Gastrocnemius medialis (tissue), 4 donors: ENCODE data around the gene DOCK11. TPM values are rescaled to one million over a fixed set of nuclear protein-coding genes. Genes with fewer than 3 reads are reported as not detected.
"Not testable (repeated sequence)": the region's sequence is repeated elsewhere in the genome, so short reads cannot be mapped to it uniquely, and the experiment has no call there.

Experiments used
- ATAC-seq, 2 donors: fragments of 150-250 bp; one replicate each; pipeline ENCODE4 v1.9.1; 2016
- DNase-seq, 2 donors: peaks; one replicate each; pipeline ENCODE4 v3.0.0-alpha.2; 2019
- H3K27ac ChIP-seq, 4 donors: fragments of 200-600 bp; sonication (generic); 1 replicate in 1 of 4; 2 replicates in 3 of 4; pipeline ENCODE4 v1.5.1; 2016 to 2018; ENCODE audit warnings: mild to moderate bottlenecking in 2 of 4, moderate library complexity in 1 of 4
- H3K27me3 ChIP-seq, 3 donors: fragments of 200-600 bp; sonication (generic) in 2 of 3; 1 replicate in 1 of 3; 2 replicates in 2 of 3; pipeline versions ENCODE4 v1.5.1 to v1.6.0; 2016 to 2019; ENCODE audit warnings: mild to moderate bottlenecking in 1 of 3, moderate library complexity in 1 of 3
- H3K36me3 ChIP-seq, 2 donors: fragments of 200-600 bp; sonication (generic) in 1 of 2; one replicate each; pipeline ENCODE4 v1.5.1; 2017 to 2018
- H3K4me1 ChIP-seq, 2 donors: fragments of 200-600 bp; sonication (generic) in 1 of 2; one replicate each; pipeline ENCODE4 v1.5.1; 2016 to 2017; ENCODE audit warnings: mild to moderate bottlenecking in 2 of 2
- H3K4me3 ChIP-seq, 4 donors: fragments of 200-600 bp; sonication (generic) in 3 of 4; 1 replicate in 1 of 4; 2 replicates in 3 of 4; pipeline ENCODE4 v1.5.1; 2016 to 2019; ENCODE audit warnings: mild to moderate bottlenecking in 2 of 4
- H3K9me3 ChIP-seq, 3 donors: fragments of 200-600 bp; sonication (generic) in 2 of 3; 1 replicate in 1 of 3; 2 replicates in 2 of 3; pipeline ENCODE4 v1.5.1; 2016 to 2019
- CTCF ChIP-seq, 5 experiments: fragments of 450-650 bp in 3 of 5; fragments of 200-600 bp in 2 of 5; sonication (generic) in 2 of 5; IDR thresholded peaks in 4 of 5; conservative IDR thresholded peaks in 1 of 5; 1 replicate in 4 of 5; 2 replicates in 1 of 5; pipeline ENCODE4 v1.5.1; 2016 to 2019; ENCODE audit warnings: antibody characterized with exemption in 5 of 5, mild to moderate bottlenecking in 3 of 5, moderate library complexity in 3 of 5
- POLR2A ChIP-seq, 2 donors: fragments of 450-650 bp; IDR thresholded peaks; one replicate each; pipeline ENCODE4 v1.6.1; 2017; ENCODE audit warnings: antibody characterized with exemption in 2 of 2, mild to moderate bottlenecking in 2 of 2, moderate library complexity in 2 of 2
- in situ Hi-C, 4 donors: fragments of 200-750 bp; cut with MboI; loops; one replicate each; pipeline versions ENCODE4 v1.15.0 to v1.8.0; 2017; ENCODE audit warnings: low sequenced_read_pairs in 4 of 4
- intact Hi-C: fragments of 100-400 bp; cut with DNase I; formaldehyde crosslinking; loops from one replicate; pipeline ENCODE4 v1.15.1; 2023; ENCODE audit warnings: low total_unique reads
- total RNA-seq, 4 donors: library from RNA; depleted of rRNA; stranded (reverse); fragments of >200 nt; gene quantifications; one replicate each; pipeline versions ENCODE4 v1.1.0 to v1.2.3, GENCODE V29; 2016

The DOCK11 gene
- total RNA-seq, 4 donors from 2014 or later = 2.3 to 5.7 (median 3.2) TPM

DNA sequence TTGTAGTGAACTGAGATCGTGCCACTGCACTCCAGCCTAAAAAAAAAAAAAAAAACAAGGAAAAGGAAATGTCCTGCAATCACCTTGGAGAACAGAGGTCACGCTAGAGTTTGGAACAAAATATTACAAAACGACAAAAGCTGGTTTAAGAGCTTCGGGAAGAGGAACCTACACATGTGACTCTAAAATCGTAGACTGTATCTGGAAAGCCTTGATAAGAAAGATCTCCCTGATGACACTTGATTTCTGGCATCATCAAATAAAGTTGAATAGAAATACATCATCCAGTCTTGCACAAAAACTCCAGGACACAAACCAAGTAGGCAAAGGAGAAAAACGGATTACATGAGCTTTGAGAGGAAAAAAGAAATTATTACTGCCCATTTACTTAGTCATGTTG lies 31.1 kb upstream of the DOCK11 start:
- Histone ChIP-seq H3K4me1 (no peaks in the 10 kb centered on the region), H3K27ac (no peak overlapping the region), H3K9me3 (no peaks in the 10 kb centered on the region), H3K4me3 (no peak overlapping the region), H3K27me3 (no peaks in the 10 kb centered on the region), H3K36me3 (no peaks in the 10 kb centered on the region)
- in situ Hi-C loops (loop anchor here in 2 of 4 donors (10.0 to 25.0 kb wide), 3 partner anchors 123 to 348 kb away; partner anchors contain the start of gene ZCCHC12 (in 2 of the 2)), intact Hi-C loops (no loop called here)
- DNase-seq = no peak
- TF ChIP-seq CTCF (IDR thresholded peaks at IDR 0.05 in 4 of 5, conservative IDR thresholded peaks at IDR 0.05 in 1 of 5) = no peak
- ATAC-seq = no peak

GRCh38 chrX:118468122-118468521 lies 27.5 kb upstream of the DOCK11 start:
- Histone ChIP-seq H3K4me1 (no peaks in the 10 kb centered on the region), H3K4me3 (no peak overlapping the region), H3K27ac (no peak overlapping the region), H3K36me3 (no peaks in the 10 kb centered on the region), H3K9me3 (no peaks in the 10 kb centered on the region), H3K27me3 (no peaks in the 10 kb centered on the region)
- intact Hi-C loops (no loop called here), in situ Hi-C loops (loop anchor here in 2 of 4 donors (10.0 to 25.0 kb wide), 3 partner anchors 119 to 344 kb away; partner anchors contain the start of gene ZCCHC12 (in 2 of the 2))
- DNase-seq = no peak
- no peak for TF ChIP-seq CTCF (IDR thresholded peaks at IDR 0.05 in 4 of 5, conservative IDR thresholded peaks at IDR 0.05 in 1 of 5)
- TF ChIP-seq POLR2A (IDR thresholded peaks at IDR 0.05) = no peak
- no peak for ATAC-seq

GRCh38 chrX:118470721-118471347 lies 24.8 kb upstream of the DOCK11 start:
- DNase-seq, H3K9me3 ChIP-seq, H3K4me1 ChIP-seq, H3K36me3 ChIP-seq, H3K27ac ChIP-seq, ATAC-seq, H3K4me3 ChIP-seq, intact Hi-C loops, H3K27me3 ChIP-seq: not testable (repeated sequence)
- in situ Hi-C loops = loop anchor here in 2 of 4 donors (25.0 kb wide), 2 partner anchors 116 to 341 kb away; partner anchors contain the start of gene ZCCHC12 (in 2 of the 2)

- H3K27me3 ChIP-seq = no peaks in the 10 kb centered on the region
- DNase-seq (no peak), ATAC-seq (no peak)
- intact Hi-C loops = no loop called here
- in situ Hi-C loops = loop anchor here in 2 of 4 donors (25.0 kb wide), 2 partner anchors 113 to 338 kb away; partner anchors contain the start of gene ZCCHC12 (in 2 of the 2)
- no peaks in the 10 kb centered on the region for H3K4me1 ChIP-seq
- H3K27ac ChIP-seq = no peak overlapping the region
- TF ChIP-seq CTCF (IDR thresholded peaks at IDR 0.05 in 4 of 5, conservative IDR thresholded peaks at IDR 0.05 in 1 of 5) = no peak
- no peak for TF ChIP-seq POLR2A (IDR thresholded peaks at IDR 0.05)
- no peak overlapping the region for H3K4me3 ChIP-seq
- H3K9me3 ChIP-seq = no peaks in the 10 kb centered on the region
- no peaks in the 10 kb centered on the region for H3K36me3 ChIP-seq
Observed at GRCh38 chrX:118474586-118474985, 21.0 kb upstream of the DOCK11 start.

GRCh38 chrX:118475903-118476302 lies 19.7 kb upstream of the DOCK11 start:
- DNase-seq (no peak), ATAC-seq (no peak)
- Histone ChIP-seq H3K4me3 (no peak overlapping the region), H3K4me1 (no peaks in the 10 kb centered on the region), H3K27me3 (no peaks in the 10 kb centered on the region), H3K27ac (no peak overlapping the region), H3K9me3 (no peaks in the 10 kb centered on the region), H3K36me3 (no peaks in the 10 kb centered on the region)
- in situ Hi-C loops = no loop called here
- intact Hi-C loops = no loop called here
- no peak for TF ChIP-seq CTCF (IDR thresholded peaks at IDR 0.05 in 4 of 5, conservative IDR thresholded peaks at IDR 0.05 in 1 of 5)
- no peak for TF ChIP-seq POLR2A (IDR thresholded peaks at IDR 0.05)
